ENCODE data around the gene TNIP1.
A peak's percentile ranks its signal among the peaks of the same experiment; 100 is the strongest.

TNIP1 gene

DNA sequence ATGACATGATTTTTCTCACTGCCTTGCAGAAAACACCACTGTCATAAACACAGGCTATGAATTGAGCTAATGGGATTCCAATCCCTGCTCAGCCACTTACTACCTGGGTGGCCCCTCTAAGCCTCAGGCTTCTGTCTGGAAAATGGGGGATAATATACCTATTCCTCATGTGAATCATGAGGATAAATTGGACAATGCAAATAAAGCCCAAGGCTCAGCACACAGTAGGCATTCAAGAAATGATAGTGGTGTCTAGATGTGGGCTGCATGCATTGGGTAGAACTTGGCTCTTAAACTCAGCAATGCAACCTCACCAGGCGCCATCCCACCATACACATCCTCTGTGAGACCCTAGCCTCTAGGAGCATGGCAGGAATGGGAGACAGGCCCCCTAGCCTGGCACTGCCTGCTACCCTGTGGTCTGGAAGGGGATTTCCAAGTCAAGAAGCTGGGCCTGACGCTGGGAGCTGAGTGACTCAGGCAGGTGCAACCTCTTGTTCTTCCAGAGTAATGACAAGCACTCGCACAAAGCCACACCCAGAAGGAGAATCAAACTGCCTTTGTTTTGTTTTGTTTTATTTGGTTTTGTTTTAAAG lies 2.3 kb upstream of the TNIP1 start:
- DNase-seq = no peak

DNA sequence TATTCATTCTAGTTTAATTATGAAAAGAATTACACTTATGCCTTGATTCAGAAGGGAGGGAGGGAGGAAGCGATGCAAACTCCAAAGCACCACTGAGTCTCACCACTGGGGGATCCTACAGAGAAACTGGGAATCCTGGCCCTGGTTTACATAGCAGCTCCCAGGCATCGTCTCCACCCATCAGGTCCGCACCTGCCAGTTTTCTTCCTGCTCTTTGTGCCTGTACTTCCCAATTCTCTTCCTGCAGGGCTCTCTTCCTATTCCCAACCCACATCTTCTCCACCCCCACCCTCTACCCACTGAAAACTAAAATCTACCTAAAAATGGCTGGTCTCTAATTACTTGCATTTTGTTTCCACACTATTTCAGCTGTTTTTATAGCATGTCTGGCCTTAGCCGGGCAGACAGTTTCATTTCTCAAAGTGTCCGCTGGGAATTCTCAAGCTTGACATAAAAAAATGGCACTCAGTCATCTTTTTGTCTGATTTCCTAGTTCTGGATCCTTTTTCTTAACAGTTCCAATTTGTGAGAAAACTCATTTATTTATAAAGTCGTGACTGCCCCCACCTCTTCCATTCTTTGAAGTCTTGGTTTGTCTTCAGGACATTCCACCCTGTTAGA lies 1.6 kb upstream of the TNIP1 start:
- DNase-seq = peak; percentile 55

DNA sequence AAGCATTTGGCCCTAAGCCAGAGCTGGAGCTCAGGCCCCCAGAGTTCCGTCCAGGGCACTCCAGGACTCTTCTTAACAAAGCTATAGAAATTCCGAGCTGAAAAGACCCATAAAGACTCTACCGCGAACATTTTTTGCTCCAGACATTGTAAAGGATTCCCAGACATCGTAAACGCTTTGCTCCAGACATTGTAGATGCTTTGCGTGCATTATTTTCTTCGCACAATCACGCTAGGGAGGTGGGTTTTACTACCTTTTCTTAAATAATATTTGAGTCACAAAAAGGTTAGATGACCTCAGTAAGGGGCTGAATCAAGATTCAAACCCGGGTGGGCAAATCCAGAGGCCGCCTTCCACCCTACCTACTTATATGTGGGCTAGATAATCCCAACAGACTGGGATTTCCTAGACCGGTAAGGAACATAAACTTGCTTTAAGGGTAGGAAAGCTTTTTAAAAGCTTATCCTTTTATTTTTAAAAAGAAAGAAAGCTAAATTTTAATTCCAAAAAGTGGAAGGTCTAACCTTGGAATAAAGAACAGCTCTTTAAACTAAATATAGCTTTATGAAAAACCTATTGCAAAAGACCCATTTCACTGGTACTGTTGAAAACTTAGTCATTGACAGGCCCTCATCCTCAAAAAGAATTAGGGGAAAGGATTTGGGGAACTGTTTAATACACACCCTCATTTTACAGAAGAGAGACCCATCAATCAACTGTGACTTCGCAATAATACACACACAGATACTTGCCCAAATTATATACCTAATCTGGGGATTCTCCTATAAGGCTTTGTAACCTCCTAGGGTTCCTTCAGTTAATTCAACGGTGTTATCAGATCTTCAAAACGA lies 822 bp upstream of the TNIP1 start:
- DNase-seq = peak; percentile 88

- DNase-seq = peak; percentile 97
Observed at GRCh38 chr5:151079838-151080612, 809 bp downstream of the TNIP1 start.

DNA sequence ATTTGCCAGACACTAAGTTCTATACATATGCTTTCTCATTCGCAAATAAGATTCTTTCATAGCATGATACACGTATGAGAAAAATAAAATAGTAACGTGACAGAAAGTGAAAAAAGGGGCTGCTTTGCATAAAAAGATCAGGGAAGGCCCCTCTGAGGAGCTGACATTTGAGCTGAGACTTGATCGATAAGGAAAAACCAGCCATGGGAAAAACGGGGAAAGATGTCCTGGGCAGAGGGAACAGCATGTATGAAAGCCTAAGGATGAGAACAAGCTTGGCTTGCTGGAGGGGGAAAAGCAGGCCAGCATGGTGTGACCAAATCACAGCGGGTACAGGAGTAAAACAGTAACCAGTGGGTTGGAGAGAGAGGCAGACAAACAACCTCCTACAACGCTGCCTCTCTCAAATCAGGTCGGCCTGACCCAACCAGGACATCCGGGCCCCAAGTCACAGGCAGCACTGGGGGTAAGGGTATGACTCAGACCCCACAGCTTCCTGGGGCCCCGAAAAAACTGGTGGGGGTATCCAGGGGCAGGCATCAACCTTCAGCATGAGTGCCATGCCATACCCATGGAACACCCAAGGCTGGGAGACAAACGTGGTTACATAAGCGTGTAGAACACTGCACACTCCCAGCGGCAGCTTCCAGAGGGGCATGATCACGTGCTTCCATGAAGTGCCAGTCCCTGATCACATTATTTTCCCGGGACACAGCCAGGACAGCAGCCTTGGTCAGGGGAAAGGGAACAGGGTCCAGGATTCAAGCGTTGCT lies 2.2 kb downstream of the TNIP1 start:
- DNase-seq = no peak

GRCh38 chr5:151077967-151078366 lies 2.9 kb downstream of the TNIP1 start:
- no peak for DNase-seq

- DNase-seq = no peak
Observed at GRCh38 chr5:151077419-151077818, 3.4 kb downstream of the TNIP1 start.

DNA sequence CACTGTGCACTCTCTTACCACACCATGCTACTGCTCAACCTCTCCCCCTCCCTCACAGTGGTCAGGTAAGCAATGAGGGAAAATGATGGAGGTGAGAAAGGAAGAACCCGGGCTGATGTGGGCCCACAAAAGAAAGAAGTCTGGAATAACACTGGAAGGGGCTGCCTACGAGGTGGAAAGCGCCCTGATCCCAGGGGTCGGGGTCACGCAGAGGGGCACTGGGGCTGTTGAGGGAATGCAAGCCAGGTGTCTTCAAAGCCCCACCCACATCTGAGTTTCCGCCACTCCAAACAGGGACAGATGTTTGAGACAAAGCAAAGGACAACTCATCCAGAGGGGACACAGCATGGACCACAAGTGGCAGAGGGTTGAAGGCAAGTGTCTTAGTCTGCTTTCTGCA lies 4.2 kb downstream of the TNIP1 start:
- DNase-seq = no peak

- peak; percentile 79 for DNase-seq
Observed at GRCh38 chr5:151075698-151076331, 5.0 kb downstream of the TNIP1 start.

GRCh38 chr5:151074557-151074956 lies 6.3 kb downstream of the TNIP1 start:
- DNase-seq = no peak

DNA sequence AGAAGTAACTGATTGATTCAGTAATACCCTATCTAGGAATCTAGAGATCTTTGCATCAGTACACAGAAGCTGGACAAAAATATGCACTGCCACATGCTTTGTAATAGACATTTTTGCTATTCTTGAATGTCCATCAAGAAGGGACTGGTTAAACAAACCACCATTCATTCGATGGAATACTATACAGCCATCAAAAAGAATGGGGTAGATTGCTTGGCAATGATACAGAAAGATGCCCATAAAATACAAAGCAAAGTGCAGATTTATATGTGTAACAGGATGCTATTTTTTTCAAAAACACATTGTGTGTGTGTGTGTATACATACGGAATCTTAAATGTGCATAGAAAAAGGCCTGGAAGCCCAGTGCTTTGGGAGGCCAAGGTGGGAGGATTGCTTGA lies 7.6 kb downstream of the TNIP1 start:
- DNase-seq = no peak

GRCh38 chr5:151072630-151073025 lies 8.2 kb downstream of the TNIP1 start:
- DNase-seq = peak; percentile 96

GRCh38 chr5:151071848-151072629 lies 8.8 kb downstream of the TNIP1 start:
- no peak for DNase-seq

- no peak for DNase-seq
Observed at GRCh38 chr5:151071021-151071420, 9.8 kb downstream of the TNIP1 start.

DNA sequence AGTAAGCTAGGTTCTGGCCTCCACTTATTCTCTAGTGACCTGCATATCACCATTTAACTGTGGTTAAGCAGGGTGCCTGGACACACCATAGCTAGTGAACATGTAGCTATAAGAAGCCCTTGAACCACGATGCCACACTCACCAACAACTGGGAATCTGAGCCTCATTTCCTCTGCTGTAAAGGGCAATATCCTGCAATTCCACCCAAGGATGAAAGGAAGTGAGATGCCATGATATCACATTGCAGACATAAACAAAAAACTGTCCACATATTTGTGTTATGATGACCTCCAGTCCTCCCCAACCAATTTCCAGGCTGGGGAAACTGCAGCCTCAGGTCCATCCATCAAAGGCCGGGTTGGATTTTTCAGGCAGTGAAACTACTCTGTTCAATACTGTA lies 10.4 kb downstream of the TNIP1 start:
- peak; percentile 62 for DNase-seq

GRCh38 chr5:151068433-151069197 lies 12.2 kb downstream of the TNIP1 start:
- DNase-seq = peak; percentile 67

GRCh38 chr5:151067632-151068432 lies 13.0 kb downstream of the TNIP1 start:
- DNase-seq = no peak

DNA sequence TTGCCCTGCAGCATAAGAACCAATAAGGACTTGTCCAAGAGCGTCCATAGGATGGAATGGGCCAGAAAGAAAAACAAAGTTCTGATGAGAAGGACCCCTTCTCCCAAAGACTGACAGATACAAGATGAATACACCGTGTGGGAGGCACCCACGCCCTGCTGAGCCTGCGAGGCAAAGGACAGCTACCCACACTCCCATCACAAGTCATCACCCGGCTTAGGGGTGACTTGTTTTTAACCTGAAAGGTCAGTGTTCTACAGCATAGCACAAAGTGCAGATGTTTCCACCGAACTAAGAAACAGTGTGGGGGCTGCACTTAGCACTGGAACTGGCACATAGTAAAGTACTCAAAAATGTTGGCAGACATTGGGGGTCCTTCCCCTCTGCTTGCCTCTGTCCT lies 13.9 kb downstream of the TNIP1 start:
- no peak for DNase-seq

DNA sequence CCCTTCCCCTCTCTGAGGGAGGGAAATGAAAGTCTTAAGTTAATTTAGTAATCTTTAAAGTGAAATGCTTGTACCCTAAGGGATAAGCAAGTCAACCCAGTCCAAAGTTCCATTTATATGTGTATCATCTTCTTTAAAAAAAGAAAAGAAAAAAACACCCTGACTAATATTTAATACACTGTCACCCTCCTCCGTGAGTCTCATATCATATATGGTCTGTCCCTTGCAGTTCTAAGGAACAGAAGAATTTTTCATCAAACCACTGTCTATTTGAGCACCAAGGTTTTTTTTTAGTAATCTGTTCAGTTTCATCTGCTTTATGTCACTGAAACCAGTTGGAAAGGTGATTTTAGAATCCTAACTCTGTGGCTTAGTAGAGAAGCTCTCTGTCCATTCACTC lies 15.2 kb downstream of the TNIP1 start:
- DNase-seq = no peak
